ENCODE measurements around the gene POLD1.
"Not testable (repeated sequence)": the region's sequence is repeated elsewhere in the genome, so short reads cannot be mapped to it uniquely, and the experiment has no call there.

Gene POLD1

DNA sequence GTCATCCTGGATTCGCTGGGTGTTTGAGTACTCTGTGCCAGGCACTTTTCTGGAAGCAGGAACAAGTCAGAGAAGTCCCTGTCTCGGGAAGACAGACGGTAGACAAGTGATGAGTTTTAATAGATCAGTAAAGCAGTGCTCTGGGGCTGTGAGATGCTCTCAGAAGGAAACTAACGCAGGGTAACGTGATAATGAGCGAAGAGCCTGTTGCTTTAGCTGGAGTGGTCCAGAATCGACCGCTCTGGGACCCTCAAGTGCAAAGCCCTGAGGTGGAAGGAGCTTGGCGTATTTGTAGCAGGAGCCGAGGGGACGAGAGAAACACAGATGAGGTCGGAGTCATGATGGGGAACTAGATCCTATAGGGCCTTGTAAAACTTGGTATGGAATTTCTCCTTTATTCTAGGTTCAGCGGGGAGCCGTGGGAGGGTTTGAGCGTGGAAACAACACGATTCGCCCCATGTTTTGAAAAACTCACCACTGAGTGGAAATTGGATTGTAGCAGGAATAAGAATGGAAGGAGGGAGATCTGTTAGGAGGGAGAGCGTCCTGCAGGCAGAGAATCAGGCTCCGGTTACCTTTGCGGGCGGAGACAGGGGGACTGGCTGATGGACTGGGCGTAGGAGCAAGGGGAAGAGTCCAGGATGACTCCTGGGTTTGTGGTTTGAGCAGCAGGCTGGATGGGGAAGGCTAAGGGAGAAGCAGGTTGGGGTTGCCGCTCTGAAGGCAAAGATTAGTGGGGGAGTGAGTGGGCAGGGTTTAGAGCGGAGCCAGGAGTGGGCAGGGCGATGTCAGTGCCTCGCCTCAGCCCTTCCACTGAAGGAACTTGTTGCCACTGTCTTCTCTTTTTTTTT lies 763 bp downstream of the POLD1 start:
- peak in 6 of 42 donors; percentile 24 to 67 (median 38) for DNase-seq
- intact Hi-C loops (cut with DNase I), result loop anchor here (5.0 kb wide), 1 partner anchor 92 kb away; the partner anchor contains the start of genes EMC10 and GARIN5A

- DNase-seq, result peak in 12 of 42 donors; percentile 12 to 51 (median 36)
- intact Hi-C loops (cut with DNase I), result no loop called here
Observed at GRCh38 chr19:50387176-50387867, 3.2 kb downstream of the POLD1 start.

DNA sequence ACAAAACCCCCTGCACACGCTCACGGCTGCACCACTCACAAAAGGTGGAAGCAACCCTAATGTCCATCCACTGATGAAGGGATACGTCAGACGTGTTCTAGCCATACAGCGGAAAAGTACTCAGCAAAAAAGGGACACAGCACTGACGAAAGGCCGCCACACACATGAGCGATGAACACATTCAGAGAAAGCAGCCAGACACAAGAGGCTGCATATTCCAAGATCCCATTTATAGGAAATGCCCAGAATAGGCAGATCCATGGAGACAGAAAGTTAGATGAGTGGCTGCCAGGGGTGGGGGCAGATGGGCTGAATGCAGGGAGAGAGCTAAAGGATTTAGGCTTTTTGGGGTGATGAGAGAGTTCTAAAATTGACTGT lies 3.7 kb downstream of the POLD1 start:
- intact Hi-C loops (cut with DNase I), result no loop called here
- DNase-seq, result no peak

DNA sequence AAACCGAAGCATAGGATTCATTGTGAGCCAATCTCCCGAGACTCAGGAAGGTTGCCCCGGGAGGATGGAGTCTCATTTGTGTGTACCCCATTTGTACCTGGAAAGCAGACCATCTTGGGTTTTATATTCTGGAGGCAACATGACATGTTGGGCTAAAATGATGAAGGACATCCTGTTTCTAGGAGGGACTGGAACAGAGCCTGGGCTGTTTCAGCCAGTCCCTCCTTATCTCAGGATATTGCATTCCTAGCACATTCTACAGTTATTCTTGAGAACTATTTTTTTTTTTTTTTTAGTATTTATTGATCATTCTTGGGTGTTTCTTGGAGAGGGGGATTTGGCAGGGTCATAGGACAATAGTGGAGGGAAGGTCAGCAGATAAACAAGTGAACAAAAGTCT lies 6.1 kb downstream of the POLD1 start:
- DNase-seq; intact Hi-C loops (cut with DNase I): not testable (repeated sequence)

GRCh38 chr19:50390952-50391351 lies 6.8 kb downstream of the POLD1 start:
- intact Hi-C loops (cut with DNase I); DNase-seq: not testable (repeated sequence)

DNA sequence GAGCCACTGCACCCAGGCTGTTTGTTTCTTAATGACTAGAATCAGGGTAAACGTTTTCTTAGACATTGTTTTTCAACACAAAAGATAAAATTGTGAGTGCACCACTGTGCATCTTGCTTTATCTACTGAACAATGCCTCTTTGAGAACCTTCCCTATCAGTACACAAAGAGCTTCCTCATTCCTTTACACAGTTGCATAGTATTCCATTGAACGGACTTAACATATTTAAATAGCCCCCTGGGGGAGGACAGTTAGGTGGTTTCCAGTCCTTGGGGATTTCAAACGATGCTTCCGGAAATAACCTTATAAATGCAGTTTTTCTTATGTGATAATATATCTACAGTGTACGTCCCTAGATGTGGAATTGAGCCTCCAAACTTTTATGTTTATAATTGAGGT lies 8.6 kb downstream of the POLD1 start:
- intact Hi-C loops (cut with DNase I), result no loop called here
- no peak for DNase-seq

- no peak for DNase-seq
- intact Hi-C loops (cut with DNase I), result no loop called here
Observed at GRCh38 chr19:50393589-50393988, 9.4 kb downstream of the POLD1 start.

- DNase-seq, result no peak
- intact Hi-C loops (cut with DNase I), result no loop called here
Observed at GRCh38 chr19:50394017-50394416, 9.9 kb downstream of the POLD1 start.

DNA sequence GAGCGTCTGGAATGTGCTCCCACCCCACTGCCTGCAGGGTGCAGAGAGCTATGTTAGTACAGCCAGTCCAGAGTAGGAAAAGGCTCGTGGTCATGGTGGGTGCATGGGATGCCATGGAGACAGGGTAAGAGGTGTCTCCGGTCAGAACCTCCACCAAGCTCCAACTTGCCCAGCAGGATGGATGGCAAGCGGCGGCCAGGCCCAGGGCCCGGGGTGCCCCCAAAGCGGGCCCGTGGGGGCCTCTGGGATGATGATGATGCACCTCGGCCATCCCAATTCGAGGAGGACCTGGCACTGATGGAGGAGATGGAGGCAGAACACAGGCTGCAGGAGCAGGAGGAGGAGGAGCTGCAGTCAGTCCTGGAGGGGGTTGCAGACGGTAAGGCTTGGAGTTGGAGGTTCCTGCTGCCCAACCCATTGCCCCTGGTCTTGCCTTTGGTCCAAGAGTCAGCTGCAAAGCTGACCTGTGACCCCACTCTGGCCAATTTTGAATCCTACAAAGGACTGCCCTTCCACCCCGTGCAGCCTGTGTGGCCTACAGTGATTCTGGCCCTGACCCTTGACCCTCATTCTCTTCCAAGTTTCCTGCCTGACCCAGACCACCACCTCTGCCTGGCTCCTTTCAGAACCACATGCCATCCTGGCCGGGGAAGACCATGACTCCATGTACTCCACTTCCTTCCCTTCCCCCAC lies 14.7 kb downstream of the POLD1 start:
- no peak for DNase-seq
- intact Hi-C loops (cut with DNase I), result no loop called here

DNA sequence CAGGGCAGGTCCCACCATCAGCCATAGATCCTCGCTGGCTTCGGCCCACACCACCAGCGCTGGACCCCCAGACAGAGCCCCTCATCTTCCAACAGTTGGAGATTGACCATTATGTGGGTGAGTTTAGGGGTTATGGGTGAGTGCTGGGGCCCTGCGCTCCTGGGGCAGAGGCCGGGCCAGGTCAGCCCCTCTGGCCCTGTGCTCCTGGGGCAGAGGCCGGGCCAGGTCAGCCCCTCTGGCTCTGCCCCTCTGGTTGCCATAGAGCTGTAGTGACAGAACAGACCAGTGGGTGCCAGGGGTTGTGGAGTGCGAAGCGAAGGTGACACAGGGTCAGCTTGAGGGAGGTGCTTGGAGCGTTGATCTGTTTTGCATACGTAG lies 15.2 kb downstream of the POLD1 start:
- intact Hi-C loops (cut with DNase I), result no loop called here
- no peak for DNase-seq

DNA sequence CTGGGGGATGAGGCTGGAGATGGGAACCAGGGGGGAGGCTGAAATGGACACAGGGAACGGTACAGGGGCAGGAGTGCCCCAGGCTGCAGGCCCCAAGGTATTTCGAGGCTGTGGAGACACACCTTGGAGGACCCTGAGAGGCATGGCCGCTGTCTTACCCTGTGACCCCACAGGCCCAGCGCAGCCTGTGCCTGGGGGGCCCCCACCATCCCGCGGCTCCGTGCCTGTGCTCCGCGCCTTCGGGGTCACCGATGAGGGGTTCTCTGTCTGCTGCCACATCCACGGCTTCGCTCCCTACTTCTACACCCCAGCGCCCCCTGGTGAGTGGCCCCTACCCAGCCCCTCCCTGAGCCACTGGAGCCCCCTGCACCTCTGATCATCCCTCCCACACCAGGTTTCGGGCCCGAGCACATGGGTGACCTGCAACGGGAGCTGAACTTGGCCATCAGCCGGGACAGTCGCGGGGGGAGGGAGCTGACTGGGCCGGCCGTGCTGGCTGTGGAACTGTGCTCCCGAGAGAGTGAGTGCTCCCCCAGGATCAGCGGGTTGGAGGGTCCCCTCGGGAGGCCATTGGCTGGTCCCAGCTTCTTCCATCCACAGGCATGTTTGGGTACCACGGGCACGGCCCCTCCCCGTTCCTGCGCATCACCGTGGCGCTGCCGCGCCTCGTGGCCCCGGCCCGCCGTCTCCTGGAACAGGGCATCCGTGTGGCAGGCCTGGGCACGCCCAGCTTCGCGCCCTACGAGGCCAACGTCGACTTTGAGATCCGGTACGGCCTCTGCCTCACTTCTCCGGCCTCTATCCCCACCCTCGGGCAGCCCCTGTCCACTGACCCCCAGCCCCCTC lies 17.7 kb downstream of the POLD1 start:
- intact Hi-C loops (cut with DNase I), result no loop called here
- DNase-seq, result no peak

DNA sequence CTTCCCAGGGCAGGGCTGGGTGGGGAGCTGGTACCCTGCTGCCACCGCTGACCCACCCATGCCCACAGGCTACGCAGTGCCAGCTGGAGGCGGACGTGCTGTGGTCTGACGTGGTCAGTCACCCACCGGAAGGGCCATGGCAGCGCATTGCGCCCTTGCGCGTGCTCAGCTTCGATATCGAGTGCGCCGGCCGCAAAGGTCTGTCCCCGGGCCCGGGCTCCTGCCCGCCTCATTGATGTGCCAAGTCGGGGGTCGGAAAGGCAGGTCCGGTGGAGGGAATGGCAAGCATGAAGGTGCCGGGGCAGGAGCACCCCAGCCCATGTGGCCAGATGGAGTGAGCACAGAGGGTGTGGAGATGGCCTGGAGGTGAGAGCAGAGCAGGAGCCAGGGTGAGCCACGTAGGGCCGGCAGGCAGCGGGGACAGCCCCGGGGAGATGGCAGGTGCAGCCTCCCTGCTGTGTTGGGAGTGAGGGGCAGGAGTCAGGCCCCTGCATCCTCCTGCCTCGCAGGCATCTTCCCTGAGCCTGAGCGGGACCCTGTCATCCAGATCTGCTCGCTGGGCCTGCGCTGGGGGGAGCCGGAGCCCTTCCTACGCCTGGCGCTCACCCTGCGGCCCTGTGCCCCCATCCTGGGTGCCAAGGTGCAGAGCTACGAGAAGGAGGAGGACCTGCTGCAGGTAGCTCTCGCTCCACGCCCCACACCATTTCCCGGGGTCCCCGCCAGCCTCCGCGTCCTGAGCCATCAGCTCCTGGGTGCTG lies 18.6 kb downstream of the POLD1 start:
- intact Hi-C loops (cut with DNase I), result no loop called here
- DNase-seq, result no peak

GRCh38 chr19:50406156-50406820 lies 22.1 kb downstream of the POLD1 start:
- intact Hi-C loops (cut with DNase I), result no loop called here
- DNase-seq, result no peak

- DNase-seq, result no peak
- intact Hi-C loops (cut with DNase I), result no loop called here
Observed at GRCh38 chr19:50406829-50407228, 22.7 kb downstream of the POLD1 start.

DNA sequence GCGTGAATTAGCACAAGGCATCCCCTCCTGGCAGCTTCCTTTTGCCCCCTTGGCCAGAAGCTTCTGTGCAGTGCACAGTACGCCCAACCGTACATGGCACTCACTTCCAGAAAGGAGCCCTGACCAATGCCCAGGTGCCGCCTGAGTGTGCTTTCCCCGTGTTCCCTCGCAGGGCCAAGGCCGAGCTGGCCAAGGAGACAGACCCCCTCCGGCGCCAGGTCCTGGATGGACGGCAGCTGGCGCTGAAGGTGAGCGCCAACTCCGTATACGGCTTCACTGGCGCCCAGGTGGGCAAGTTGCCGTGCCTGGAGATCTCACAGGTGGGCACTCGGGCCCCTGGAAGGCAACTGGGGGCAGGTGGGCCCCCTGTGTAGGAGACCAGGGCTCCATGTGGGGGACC lies 25.2 kb downstream of the POLD1 start:
- intact Hi-C loops (cut with DNase I), result no loop called here

GRCh38 chr19:50410109-50410508 lies 26.0 kb downstream of the POLD1 start:
- intact Hi-C loops (cut with DNase I), result no loop called here
- DNase-seq, result no peak

More for the DNA sequence above, 25.2 kb downstream of the POLD1 start:
- DNase-seq, result no peak

- DNase-seq, result no peak
- intact Hi-C loops (cut with DNase I), result no loop called here
Observed at GRCh38 chr19:50412419-50412818, 28.3 kb downstream of the POLD1 start.

GRCh38 chr19:50413096-50413495 lies 28.9 kb downstream of the POLD1 start:
- intact Hi-C loops (cut with DNase I), result no loop called here
- no peak for DNase-seq

Data from head of caudate nucleus (tissue), 42 donors.